Thymus (tissue), 11 donors: ENCODE data around the gene VPS8. TPM values are rescaled to one million over a fixed set of nuclear protein-coding genes. Genes with fewer than 3 reads are reported as not detected.

Experiments
- DNase-seq, 9 donors: peaks; one replicate each; pipeline ENCODE4 v3.0.0-alpha.2; 2013; ENCODE audit warnings: low spot score in 9 of 9, low read depth in 6 of 9, missing footprints in 1 of 9
- H3K27ac ChIP-seq, 2 donors: one replicate each; pipeline ENCODE4 v1.5.1; 2013; ENCODE audit warnings: control low read depth in 1 of 2, low read depth in 1 of 2, low read length in 1 of 2, mild to moderate bottlenecking in 1 of 2, moderate library complexity in 1 of 2
- H3K27me3 ChIP-seq, 2 donors: one replicate each; pipeline ENCODE4 v1.5.1; 2013; ENCODE audit warnings: low read length in 1 of 2; ENCODE audit not compliant: control insufficient read depth in 2 of 2, insufficient read depth in 1 of 2
- H3K36me3 ChIP-seq, 2 donors: one replicate each; pipeline ENCODE4 v1.5.1; 2013; ENCODE audit warnings: low read length in 1 of 2, mild to moderate bottlenecking in 1 of 2, moderate library complexity in 1 of 2; ENCODE audit not compliant: control insufficient read depth in 2 of 2, insufficient read depth in 2 of 2
- H3K4me1 ChIP-seq, 2 donors: one replicate each; pipeline ENCODE4 v1.5.1; 2013; ENCODE audit warnings: low read length in 2 of 2; ENCODE audit not compliant: control insufficient read depth in 2 of 2, insufficient read depth in 2 of 2
- H3K4me3 ChIP-seq, 2 donors: one replicate each; pipeline ENCODE4 v1.5.1; 2013; ENCODE audit warnings: low read length in 2 of 2, control low read depth in 1 of 2, mild to moderate bottlenecking in 1 of 2
- H3K9me3 ChIP-seq, 2 donors: one replicate each; pipeline ENCODE4 v1.5.1; 2013; ENCODE audit warnings: low read length in 1 of 2, mild to moderate bottlenecking in 1 of 2; ENCODE audit not compliant: control insufficient read depth in 2 of 2, insufficient read depth in 1 of 2
- WGBS: extraction: QIAGEN DNeasy Blood & Tissue Kit; methylation state at CpG from one replicate; pipeline ENCODE4 v1.1.7; 2013; 5-methylcytosine and 5-hydroxymethylcytosine counted together
- polyA plus RNA-seq: library from polyadenylated mRNA; stranded (reverse); fragments of 200-250 nt; gene quantifications from one replicate; pipeline ENCODE4 v1.2.3, GENCODE V29; 2013
- total RNA-seq: library from RNA; stranded (reverse); fragments of 120-200 nt; gene quantifications from one replicate; pipeline ENCODE4 v1.2.4, GENCODE V29; 2013
- donor health status: healthy.

Gene VPS8
- total and polyA plus RNA-seq, 2 donors, result 20.1 to 36.1 TPM

- WGBS, result 97% methylated on average over 5 of the region's 5 CpGs
- DNase-seq, result no peak
- Histone ChIP-seq H3K27ac (no peak overlapping the region), H3K36me3 (no peaks in the 10 kb centered on the region), H3K4me3 (no peak overlapping the region), H3K27me3 (peaks cover 0 to 5% of the 10 kb centered on the region in 2 donors), H3K9me3 (no peaks in the 10 kb centered on the region), H3K4me1 (peaks cover 7 to 20% of the 10 kb centered on the region in 2 donors)
These were observed 22.5 kb upstream of the VPS8 start for GRCh38 chr3:184789314-184789998.

- Histone ChIP-seq H3K4me3 (no peak overlapping the region), H3K27me3 (no peaks in the 10 kb centered on the region), H3K4me1 (peaks cover 6 to 10% of the 10 kb centered on the region in 2 donors), H3K9me3 (no peaks in the 10 kb centered on the region), H3K27ac (no peak overlapping the region), H3K36me3 (no peaks in the 10 kb centered on the region)
- DNase-seq, result no peak
- 90% methylated on average over 3 of the region's 3 CpGs for WGBS
These were observed 20.8 kb upstream of the VPS8 start for GRCh38 chr3:184791171-184791570.

- WGBS, result 87% methylated on average over 4 of the region's 4 CpGs
- no peak for DNase-seq
- Histone ChIP-seq H3K4me3 (no peak overlapping the region), H3K36me3 (no peaks in the 10 kb centered on the region), H3K27me3 (peaks cover 0 to 10% of the 10 kb centered on the region in 2 donors), H3K9me3 (peaks cover 0 to 4% of the 10 kb centered on the region in 2 donors), H3K4me1 (peaks cover 0 to 2% of the 10 kb centered on the region in 2 donors), H3K27ac (no peak overlapping the region)
These were observed 16.3 kb upstream of the VPS8 start for GRCh38 chr3:184795522-184796190.

- WGBS, result 93% methylated on average over 8 of the region's 8 CpGs
- peaks cover 0 to 10% of the 10 kb centered on the region in 2 donors for H3K27me3 ChIP-seq
- H3K4me3 ChIP-seq, result no peak overlapping the region
- peaks cover 0 to 2% of the 10 kb centered on the region in 2 donors for H3K4me1 ChIP-seq
- peaks cover 0 to 4% of the 10 kb centered on the region in 2 donors for H3K9me3 ChIP-seq
- no peaks in the 10 kb centered on the region for H3K36me3 ChIP-seq
- H3K27ac ChIP-seq, result no peak overlapping the region
- DNase-seq, result no peak
These were observed 15.4 kb upstream of the VPS8 start for GRCh38 chr3:184796551-184796950.

- peaks cover 0 to 4% of the 10 kb centered on the region in 2 donors for H3K9me3 ChIP-seq
- DNase-seq, result no peak
- H3K27me3 ChIP-seq, result peaks cover 0 to 10% of the 10 kb centered on the region in 2 donors
- H3K4me1 ChIP-seq, result peaks cover 0 to 2% of the 10 kb centered on the region in 2 donors
- H3K36me3 ChIP-seq, result no peaks in the 10 kb centered on the region
- WGBS, result 98% methylated on average over 3 of the region's 3 CpGs
- no peak overlapping the region for H3K27ac ChIP-seq
- no peak overlapping the region for H3K4me3 ChIP-seq
These were observed 15.0 kb upstream of the VPS8 start for GRCh38 chr3:184796954-184797353.

GRCh38 chr3:184798120-184798519, 13.8 kb upstream of the VPS8 start:
- H3K27ac ChIP-seq, result no peak overlapping the region
- peaks cover 0 to 10% of the 10 kb centered on the region in 2 donors for H3K27me3 ChIP-seq
- peaks cover 0 to 2% of the 10 kb centered on the region in 2 donors for H3K4me1 ChIP-seq
- DNase-seq, result no peak
- WGBS, result 94% methylated on average over 3 of the region's 3 CpGs
- no peak overlapping the region for H3K4me3 ChIP-seq
- H3K9me3 ChIP-seq, result peaks cover 0 to 4% of the 10 kb centered on the region in 2 donors
- no peaks in the 10 kb centered on the region for H3K36me3 ChIP-seq

- H3K27me3 ChIP-seq, result peaks cover 0 to 10% of the 10 kb centered on the region in 2 donors
These were observed 11.5 kb upstream of the VPS8 start for GRCh38 chr3:184800349-184800930.

GRCh38 chr3:184801241-184801785, 10.7 kb upstream of the VPS8 start:
- no peak overlapping the region for H3K4me3 ChIP-seq
- no peaks in the 10 kb centered on the region for H3K36me3 ChIP-seq
- WGBS, result 90% methylated on average over 4 of the region's 4 CpGs
- H3K4me1 ChIP-seq, result no peaks in the 10 kb centered on the region
- H3K27ac ChIP-seq, result no peak overlapping the region
- DNase-seq, result no peak
- H3K27me3 ChIP-seq, result peaks cover 0 to 10% of the 10 kb centered on the region in 2 donors
- H3K9me3 ChIP-seq, result peaks cover 0 to 4% of the 10 kb centered on the region in 2 donors

More at GRCh38 chr3:184800349-184800930, 11.5 kb upstream of the VPS8 start:
- no peak overlapping the region for H3K4me3 ChIP-seq
- WGBS, result 93% methylated on average over 6 of the region's 6 CpGs
- no peaks in the 10 kb centered on the region for H3K36me3 ChIP-seq
- H3K4me1 ChIP-seq, result peaks cover 0 to 1% of the 10 kb centered on the region in 2 donors
- no peak for DNase-seq
- H3K9me3 ChIP-seq, result peaks cover 0 to 4% of the 10 kb centered on the region in 2 donors
- no peak overlapping the region for H3K27ac ChIP-seq

GRCh38 chr3:184802150-184802549, 9.8 kb upstream of the VPS8 start:
- no peak for DNase-seq
- no peaks in the 10 kb centered on the region for H3K36me3 ChIP-seq
- no peak overlapping the region for H3K27ac ChIP-seq
- peaks cover 0 to 8% of the 10 kb centered on the region in 2 donors for H3K27me3 ChIP-seq
- H3K9me3 ChIP-seq, result peaks cover 0 to 2% of the 10 kb centered on the region in 2 donors
- 84% methylated on average over 4 of the region's 4 CpGs for WGBS
- H3K4me1 ChIP-seq, result no peaks in the 10 kb centered on the region
- no peak overlapping the region for H3K4me3 ChIP-seq
